Measurements from ENCODE around the gene PRR11. TPM values are rescaled to one million over a fixed set of nuclear protein-coding genes. Genes with fewer than 3 reads are reported as not detected.
A peak's percentile ranks its signal among the peaks of the same experiment; 100 is the strongest.

The PRR11 gene
- total RNA-seq, 1 experiment from 2014 or later: 90.4 TPM

DNA sequence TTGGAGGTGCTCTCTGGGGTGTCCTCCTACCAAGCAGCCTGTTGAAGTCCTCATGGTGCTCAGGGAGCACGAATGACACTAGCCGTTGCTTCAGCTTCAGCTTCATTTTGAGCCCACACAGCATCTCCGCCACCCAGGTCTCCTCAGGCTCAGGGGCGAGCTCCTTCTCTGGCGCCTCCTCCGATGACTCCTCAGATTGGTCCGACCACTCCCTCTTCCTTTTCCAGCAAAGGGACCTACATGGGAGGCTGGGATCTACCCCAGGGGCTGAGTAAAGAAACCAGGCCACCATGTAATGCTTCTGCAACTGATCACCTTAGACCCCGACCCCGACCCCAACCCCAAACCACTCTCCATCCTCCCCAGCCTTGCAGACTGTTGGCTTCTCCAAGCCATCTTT lies 25.9 kb downstream of the PRR11 start (continued):
- TF ChIP-seq, protein P1, sequence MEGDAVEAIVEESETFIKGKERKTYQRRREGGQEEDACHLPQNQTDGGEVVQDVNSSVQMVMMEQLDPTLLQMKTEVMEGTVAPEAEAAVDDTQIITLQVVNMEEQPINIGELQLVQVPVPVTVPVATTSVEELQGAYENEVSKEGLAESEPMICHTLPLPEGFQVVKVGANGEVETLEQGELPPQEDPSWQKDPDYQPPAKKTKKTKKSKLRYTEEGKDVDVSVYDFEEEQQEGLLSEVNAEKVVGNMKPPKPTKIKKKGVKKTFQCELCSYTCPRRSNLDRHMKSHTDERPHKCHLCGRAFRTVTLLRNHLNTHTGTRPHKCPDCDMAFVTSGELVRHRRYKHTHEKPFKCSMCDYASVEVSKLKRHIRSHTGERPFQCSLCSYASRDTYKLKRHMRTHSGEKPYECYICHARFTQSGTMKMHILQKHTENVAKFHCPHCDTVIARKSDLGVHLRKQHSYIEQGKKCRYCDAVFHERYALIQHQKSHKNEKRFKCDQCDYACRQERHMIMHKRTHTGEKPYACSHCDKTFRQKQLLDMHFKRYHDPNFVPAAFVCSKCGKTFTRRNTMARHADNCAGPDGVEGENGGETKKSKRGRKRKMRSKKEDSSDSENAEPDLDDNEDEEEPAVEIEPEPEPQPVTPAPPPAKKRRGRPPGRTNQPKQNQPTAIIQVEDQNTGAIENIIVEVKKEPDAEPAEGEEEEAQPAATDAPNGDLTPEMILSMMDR (IDR thresholded peaks at IDR 0.05): no peak

DNA sequence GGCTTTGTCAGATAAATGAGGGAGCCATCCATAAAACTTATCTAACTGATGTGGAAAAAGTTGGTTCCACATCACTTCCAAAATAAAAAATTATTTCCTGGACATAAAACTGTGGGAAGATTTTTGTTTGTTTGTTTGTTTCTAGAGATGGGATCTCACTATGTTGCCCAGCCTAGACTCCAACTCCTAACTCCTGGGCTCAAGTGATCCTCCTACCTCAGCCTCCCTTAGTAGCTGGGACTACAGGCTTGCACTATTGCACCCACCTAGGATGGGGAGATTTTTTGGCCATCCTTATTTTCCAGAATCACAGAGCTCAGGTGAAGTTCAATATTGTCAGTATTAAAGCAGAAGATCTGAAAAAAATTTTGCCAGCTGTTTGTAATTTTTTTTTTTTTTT lies 30.5 kb downstream of the PRR11 start:
- ATAC-seq: no peak
- Mint-ChIP-seq H3K36me3 (peaks cover 39% of the 10 kb centered on the region), H3K27me3 (ENCODE audit: low read depth) (no peaks in the 10 kb centered on the region), H3K4me3 (no peak overlapping the region), H3K27ac (no peak overlapping the region), H3K9me3 (no peaks in the 10 kb centered on the region), H3K4me1 (no peaks in the 10 kb centered on the region)
- no peak for DNase-seq (ENCODE audit: low spot score)
- CTCF ChIA-PET: no interaction called here
- POLR2A ChIA-PET: interaction anchor here (0.6 to 0.7 kb wide), 2 partner anchors 35 to 433 kb away, joined by 4 read pairs; no protein-coding TSS in a partner anchor
- TF ChIP-seq ZNF396 (CRISPR knock-in tag; IDR thresholded peaks at IDR 0.05; ENCODE audit: borderline replicate concordance) (no peak), ZNF121 (CRISPR knock-in tag; IDR thresholded peaks at IDR 0.05) (0 out of 2 replicates have a peak, but pooled peaks have one; percentile 35), NR3C1 (CRISPR knock-in tag; conservative IDR thresholded peaks at IDR 0.05; ENCODE audit: low read depth) (no peak), SMAD4 (CRISPR knock-in tag; IDR thresholded peaks at IDR 0.05) (no peak)
- TF ChIP-seq, protein P2, sequence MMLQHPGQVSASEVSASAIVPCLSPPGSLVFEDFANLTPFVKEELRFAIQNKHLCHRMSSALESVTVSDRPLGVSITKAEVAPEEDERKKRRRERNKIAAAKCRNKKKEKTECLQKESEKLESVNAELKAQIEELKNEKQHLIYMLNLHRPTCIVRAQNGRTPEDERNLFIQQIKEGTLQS (CRISPR knock-in tag; conservative IDR thresholded peaks at IDR 0.05): no peak

DNA sequence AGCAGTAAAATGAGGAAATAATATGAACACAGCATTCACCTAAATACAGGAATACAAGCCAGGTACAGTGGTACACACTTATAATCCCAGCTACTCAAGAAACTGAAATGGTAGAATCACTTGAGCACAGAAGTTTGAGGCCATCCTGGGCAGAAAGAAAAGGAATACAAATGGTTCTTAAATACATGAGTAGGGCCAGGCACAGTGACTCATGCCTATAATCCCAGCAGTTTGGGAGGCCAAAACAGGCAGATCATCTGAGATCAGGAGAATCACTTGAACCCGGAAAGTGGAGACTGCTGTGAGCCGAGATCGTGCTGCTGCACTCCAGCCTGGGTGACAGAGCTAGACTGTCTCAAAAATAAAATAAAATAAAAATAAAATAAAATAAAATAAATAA lies 31.3 kb downstream of the PRR11 start:
- POLR2A ChIA-PET: no interaction called here
- peaks cover 45% of the 10 kb centered on the region for H3K36me3 Mint-ChIP-seq
- H3K4me1 Mint-ChIP-seq: no peaks in the 10 kb centered on the region
- no peak for ATAC-seq
- CTCF ChIA-PET: no interaction called here
- no peaks in the 10 kb centered on the region for H3K9me3 Mint-ChIP-seq
- no peaks in the 10 kb centered on the region for H3K27me3 Mint-ChIP-seq (ENCODE audit: low read depth)
- no peak overlapping the region for H3K4me3 Mint-ChIP-seq
- no peak overlapping the region for H3K27ac Mint-ChIP-seq
- DNase-seq (ENCODE audit: low spot score): no peak
- TF ChIP-seq HMGA2 (CRISPR knock-in tag; IDR thresholded peaks at IDR 0.05) (no peak), TP53 (CRISPR knock-in tag; IDR thresholded peaks at IDR 0.05) (no peak), ZNF317 (CRISPR knock-in tag; IDR thresholded peaks at IDR 0.05; ENCODE audit: borderline replicate concordance, low read depth) (no peak), TEAD1 (CRISPR knock-in tag; IDR thresholded peaks at IDR 0.05) (no peak), NFYB (CRISPR knock-in tag; conservative IDR thresholded peaks at IDR 0.05; ENCODE audit: low read depth) (no peak)
- TF ChIP-seq, protein P3, sequence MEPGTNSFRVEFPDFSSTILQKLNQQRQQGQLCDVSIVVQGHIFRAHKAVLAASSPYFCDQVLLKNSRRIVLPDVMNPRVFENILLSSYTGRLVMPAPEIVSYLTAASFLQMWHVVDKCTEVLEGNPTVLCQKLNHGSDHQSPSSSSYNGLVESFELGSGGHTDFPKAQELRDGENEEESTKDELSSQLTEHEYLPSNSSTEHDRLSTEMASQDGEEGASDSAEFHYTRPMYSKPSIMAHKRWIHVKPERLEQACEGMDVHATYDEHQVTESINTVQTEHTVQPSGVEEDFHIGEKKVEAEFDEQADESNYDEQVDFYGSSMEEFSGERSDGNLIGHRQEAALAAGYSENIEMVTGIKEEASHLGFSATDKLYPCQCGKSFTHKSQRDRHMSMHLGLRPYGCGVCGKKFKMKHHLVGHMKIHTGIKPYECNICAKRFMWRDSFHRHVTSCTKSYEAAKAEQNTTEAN (CRISPR knock-in tag; IDR thresholded peaks at IDR 0.05): no peak

DNA sequence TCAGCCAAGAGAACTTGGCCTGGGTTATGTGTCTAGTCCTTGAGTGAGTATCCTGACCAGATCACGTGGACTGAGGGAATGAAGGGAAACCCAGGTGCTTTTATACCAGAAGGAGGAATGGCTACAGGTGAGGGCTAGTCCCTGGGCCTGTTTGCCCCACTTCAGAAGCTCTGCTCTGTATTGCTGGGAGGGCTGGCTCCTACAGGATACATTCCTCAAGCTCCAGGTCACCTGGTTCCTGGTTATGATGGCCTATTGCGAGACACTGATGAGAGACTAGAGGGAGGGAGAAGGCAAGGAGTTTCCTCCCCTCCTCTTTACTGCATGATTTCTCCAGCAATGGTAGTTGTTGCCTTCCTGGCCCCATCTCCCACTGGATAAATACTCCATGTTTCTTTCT lies 35.3 kb downstream of the PRR11 start:
- no peaks in the 10 kb centered on the region for H3K9me3 Mint-ChIP-seq
- no peak for DNase-seq (ENCODE audit: low spot score)
- no peaks in the 10 kb centered on the region for H3K4me1 Mint-ChIP-seq
- no peak for TF ChIP-seq CREM (CRISPR knock-in tag; IDR thresholded peaks at IDR 0.05)
- TF ChIP-seq, protein P4, sequence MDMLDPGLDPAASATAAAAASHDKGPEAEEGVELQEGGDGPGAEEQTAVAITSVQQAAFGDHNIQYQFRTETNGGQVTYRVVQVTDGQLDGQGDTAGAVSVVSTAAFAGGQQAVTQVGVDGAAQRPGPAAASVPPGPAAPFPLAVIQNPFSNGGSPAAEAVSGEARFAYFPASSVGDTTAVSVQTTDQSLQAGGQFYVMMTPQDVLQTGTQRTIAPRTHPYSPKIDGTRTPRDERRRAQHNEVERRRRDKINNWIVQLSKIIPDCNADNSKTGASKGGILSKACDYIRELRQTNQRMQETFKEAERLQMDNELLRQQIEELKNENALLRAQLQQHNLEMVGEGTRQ (CRISPR knock-in tag; IDR thresholded peaks at IDR 0.05): no peak
- TF ChIP-seq, protein P5, sequence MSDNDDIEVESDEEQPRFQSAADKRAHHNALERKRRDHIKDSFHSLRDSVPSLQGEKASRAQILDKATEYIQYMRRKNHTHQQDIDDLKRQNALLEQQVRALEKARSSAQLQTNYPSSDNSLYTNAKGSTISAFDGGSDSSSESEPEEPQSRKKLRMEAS (CRISPR knock-in tag; IDR thresholded peaks at IDR 0.05): no peak
- TF ChIP-seq, protein P6, sequence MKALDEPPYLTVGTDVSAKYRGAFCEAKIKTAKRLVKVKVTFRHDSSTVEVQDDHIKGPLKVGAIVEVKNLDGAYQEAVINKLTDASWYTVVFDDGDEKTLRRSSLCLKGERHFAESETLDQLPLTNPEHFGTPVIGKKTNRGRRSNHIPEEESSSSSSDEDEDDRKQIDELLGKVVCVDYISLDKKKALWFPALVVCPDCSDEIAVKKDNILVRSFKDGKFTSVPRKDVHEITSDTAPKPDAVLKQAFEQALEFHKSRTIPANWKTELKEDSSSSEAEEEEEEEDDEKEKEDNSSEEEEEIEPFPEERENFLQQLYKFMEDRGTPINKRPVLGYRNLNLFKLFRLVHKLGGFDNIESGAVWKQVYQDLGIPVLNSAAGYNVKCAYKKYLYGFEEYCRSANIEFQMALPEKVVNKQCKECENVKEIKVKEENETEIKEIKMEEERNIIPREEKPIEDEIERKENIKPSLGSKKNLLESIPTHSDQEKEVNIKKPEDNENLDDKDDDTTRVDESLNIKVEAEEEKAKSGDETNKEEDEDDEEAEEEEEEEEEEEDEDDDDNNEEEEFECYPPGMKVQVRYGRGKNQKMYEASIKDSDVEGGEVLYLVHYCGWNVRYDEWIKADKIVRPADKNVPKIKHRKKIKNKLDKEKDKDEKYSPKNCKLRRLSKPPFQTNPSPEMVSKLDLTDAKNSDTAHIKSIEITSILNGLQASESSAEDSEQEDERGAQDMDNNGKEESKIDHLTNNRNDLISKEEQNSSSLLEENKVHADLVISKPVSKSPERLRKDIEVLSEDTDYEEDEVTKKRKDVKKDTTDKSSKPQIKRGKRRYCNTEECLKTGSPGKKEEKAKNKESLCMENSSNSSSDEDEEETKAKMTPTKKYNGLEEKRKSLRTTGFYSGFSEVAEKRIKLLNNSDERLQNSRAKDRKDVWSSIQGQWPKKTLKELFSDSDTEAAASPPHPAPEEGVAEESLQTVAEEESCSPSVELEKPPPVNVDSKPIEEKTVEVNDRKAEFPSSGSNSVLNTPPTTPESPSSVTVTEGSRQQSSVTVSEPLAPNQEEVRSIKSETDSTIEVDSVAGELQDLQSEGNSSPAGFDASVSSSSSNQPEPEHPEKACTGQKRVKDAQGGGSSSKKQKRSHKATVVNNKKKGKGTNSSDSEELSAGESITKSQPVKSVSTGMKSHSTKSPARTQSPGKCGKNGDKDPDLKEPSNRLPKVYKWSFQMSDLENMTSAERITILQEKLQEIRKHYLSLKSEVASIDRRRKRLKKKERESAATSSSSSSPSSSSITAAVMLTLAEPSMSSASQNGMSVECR (CRISPR knock-in tag; IDR thresholded peaks at IDR 0.05; ENCODE audit: borderline replicate concordance): no peak
- no peak for TF ChIP-seq NR3C1 (CRISPR knock-in tag; conservative IDR thresholded peaks at IDR 0.05; ENCODE audit: low read depth)
- TF ChIP-seq, protein P7, sequence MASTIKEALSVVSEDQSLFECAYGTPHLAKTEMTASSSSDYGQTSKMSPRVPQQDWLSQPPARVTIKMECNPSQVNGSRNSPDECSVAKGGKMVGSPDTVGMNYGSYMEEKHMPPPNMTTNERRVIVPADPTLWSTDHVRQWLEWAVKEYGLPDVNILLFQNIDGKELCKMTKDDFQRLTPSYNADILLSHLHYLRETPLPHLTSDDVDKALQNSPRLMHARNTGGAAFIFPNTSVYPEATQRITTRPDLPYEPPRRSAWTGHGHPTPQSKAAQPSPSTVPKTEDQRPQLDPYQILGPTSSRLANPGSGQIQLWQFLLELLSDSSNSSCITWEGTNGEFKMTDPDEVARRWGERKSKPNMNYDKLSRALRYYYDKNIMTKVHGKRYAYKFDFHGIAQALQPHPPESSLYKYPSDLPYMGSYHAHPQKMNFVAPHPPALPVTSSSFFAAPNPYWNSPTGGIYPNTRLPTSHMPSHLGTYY (CRISPR knock-in tag; IDR thresholded peaks at IDR 0.05): no peak
- TF ChIP-seq, protein P3 (CRISPR knock-in tag; IDR thresholded peaks at IDR 0.05): no peak
- no peak for TF ChIP-seq HMGA2 (CRISPR knock-in tag; IDR thresholded peaks at IDR 0.05)
- ChIA-PET CTCF (no interaction called here), POLR2A (no interaction called here)
- H3K4me3 Mint-ChIP-seq: no peak overlapping the region
- H3K27me3 Mint-ChIP-seq (ENCODE audit: low read depth): no peaks in the 10 kb centered on the region
- H3K27ac Mint-ChIP-seq: no peak overlapping the region
- ATAC-seq: no peak
- peaks cover 59% of the 10 kb centered on the region for H3K36me3 Mint-ChIP-seq
